Epithelial cell of proximal tubule (primary cell): ENCODE measurements around the gene FRYL. TPM values are rescaled to one million over a fixed set of nuclear protein-coding genes. Genes with fewer than 3 reads are reported as not detected.

Experiments
- DNase-seq: peaks from one replicate; pipeline ENCODE4 v3.0.0-alpha.2; 2011; ENCODE audit warnings: low read depth
- H3K4me3 ChIP-seq: 2 replicates; pipeline ENCODE4 v1.5.1; 2011; ENCODE audit warnings: low read depth, mild to moderate bottlenecking, low read length
- CTCF ChIP-seq: conservative IDR thresholded peaks from 2 replicates; pipeline ENCODE4 v1.5.1; 2012; ENCODE audit warnings: low read depth, mild to moderate bottlenecking, low read length
- total RNA-seq: library from RNA; depleted of rRNA; stranded (reverse); fragments of >200 nt; gene quantifications from 2 replicates; pipeline ENCODE4 v1.2.3, GENCODE V29; 2015

The FRYL gene
- total RNA-seq, 1 donor from 2014 or later, result 22.5 TPM

DNA sequence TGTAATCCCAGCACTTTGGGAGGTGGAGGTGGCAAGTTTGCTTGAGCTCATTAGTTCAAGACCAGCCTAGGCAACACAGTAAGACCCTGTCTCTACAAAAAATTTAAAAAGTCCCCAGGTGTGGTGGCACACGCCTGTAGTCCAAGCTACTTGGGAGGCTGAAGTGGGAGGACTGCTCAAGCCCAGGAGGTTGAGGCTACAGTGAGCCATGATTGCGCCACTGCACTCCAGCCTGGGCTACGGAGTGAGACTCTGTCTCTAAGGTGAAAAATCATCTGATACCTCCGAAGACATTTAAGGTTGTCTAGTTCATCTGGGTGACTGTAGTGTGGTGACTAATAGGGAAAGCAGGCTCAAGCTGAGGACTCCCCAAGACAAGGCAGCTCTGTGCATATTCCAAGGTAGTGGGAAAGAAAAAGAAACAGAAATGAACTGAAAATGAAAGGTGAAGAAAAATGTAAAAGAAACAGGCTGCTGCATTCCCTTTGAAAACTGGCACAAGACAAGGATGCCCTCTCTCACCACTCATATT is 23.3 kb downstream of the FRYL start:
- DNase-seq, result no peak
- H3K4me3 ChIP-seq, result no peak overlapping the region
- TF ChIP-seq CTCF, result no peak

GRCh38 chr4:48755281-48755680 is 24.8 kb downstream of the FRYL start:
- no peak for TF ChIP-seq CTCF
- no peak for DNase-seq
- no peak overlapping the region for H3K4me3 ChIP-seq

DNA sequence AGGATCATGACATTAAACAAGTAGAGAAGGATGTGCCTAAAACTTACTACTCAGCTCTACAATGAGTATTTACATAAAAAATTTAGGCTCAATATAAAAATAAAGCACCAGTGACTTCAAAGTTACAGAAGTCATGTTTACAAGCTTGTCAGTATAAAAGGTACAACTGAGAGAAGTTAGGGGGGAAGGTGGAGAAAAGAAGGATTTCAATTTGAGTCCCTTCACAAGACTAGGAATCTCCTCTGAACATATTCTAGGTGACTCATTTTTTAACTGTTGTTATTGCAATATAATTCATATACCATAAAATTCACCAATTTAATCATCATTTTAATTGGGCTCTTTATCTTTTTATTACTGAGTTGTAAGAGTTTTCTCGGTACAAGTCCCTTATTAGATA is 26.9 kb downstream of the FRYL start:
- no peak for TF ChIP-seq CTCF
- no peak for DNase-seq
- H3K4me3 ChIP-seq, result no peak overlapping the region

DNA sequence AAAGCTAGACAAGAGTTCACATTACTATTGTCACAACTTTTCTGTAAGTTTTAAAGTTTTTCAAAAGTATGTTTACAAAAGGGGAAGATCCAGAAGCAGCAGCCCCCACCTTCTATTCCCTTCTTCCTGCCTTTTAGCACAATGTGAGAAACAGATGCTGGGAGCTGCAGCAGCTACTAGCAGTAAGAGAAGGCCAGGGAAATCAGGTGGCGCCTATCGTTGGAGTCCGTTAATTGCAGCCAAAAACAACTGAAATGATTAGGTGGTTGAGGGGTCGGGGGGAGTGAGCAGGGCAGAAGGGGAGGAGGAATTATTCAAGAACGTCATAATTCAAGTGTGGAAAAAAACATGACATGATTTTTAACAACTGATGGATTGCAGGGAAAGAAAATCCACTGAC is 27.4 kb downstream of the FRYL start:
- no peak overlapping the region for H3K4me3 ChIP-seq
- TF ChIP-seq CTCF, result no peak
- no peak for DNase-seq

DNA sequence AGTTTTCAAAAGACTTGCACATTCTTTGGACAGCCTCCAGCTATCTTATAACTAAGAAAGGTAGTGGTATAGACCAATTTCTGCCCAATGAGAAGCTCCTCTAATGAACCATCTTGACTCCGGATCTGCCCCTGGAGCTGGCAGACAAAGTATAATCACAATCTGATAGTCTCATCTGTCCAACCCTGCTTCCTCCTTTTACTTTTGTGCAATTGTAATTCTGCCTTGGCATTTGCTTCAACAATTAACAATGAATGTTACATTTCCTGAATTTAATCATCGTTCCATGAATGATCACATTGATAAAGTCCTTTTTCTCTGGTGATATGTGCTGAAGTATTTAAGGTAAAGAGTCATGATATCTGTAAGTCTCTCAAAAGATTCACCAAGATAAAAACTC is 27.8 kb downstream of the FRYL start:
- no peak overlapping the region for H3K4me3 ChIP-seq
- no peak for DNase-seq
- TF ChIP-seq CTCF, result no peak

- no peak for TF ChIP-seq CTCF
- no peak for DNase-seq
- no peak overlapping the region for H3K4me3 ChIP-seq
Measured at GRCh38 chr4:48748949-48749596, 31.0 kb downstream of the FRYL start.
